Endothelial cell of umbilical vein (primary cell): ENCODE results near the gene SSR2. TPM values are rescaled to one million over a fixed set of nuclear protein-coding genes. Genes with fewer than 3 reads are reported as not detected.

Experiments
- BruUV-seq: library from RNA; stranded (reverse); fragments of 400-500 nt; replicated peaks from 2 replicates; lab custom pipeline; 2021; lab: Mats Ljungman, UMichigan
- CTCF ChIA-PET: fragments of 300-600, 350-600 bp; sonication (Branson Sonifier 250); formaldehyde crosslinking; loops from one replicate; lab custom pipeline; 2021; ENCODE audit warnings: antibody characterized with exemption, inconsistent platforms; lab: Charles Lee
- POLR2A ChIA-PET: fragments of 300-600, 350-600 bp; sonication (Branson Sonifier 250); formaldehyde crosslinking; loops from one replicate; lab custom pipeline; 2021; ENCODE audit warnings: antibody characterized with exemption, inconsistent platforms; lab: Charles Lee
- DNase-seq: peaks from one replicate; pipeline ENCODE4 v3.0.0-alpha.2; 2011; ENCODE audit warnings: low read depth, low spot score
- FAIRE-seq: peaks from 2 replicates; lab custom pipeline; 2011; peaks lifted over from hg19 to GRCh38; lab: Jason Lieb, UNC
- H2AFZ ChIP-seq: 2 replicates; pipeline ENCODE4 v1.6.0; 2012; ENCODE audit warnings: low read depth, low read length, control low read depth, inconsistent platforms
- H3K27ac ChIP-seq: 2 replicates; pipeline ENCODE4 v1.5.1; 2011; ENCODE audit warnings: low read depth, mild to moderate bottlenecking, control low read depth, low read length, moderate library complexity; ENCODE audit not compliant: insufficient read depth
- H3K27me3 ChIP-seq, 2 experiments: 2 replicates each; pipeline versions ENCODE4 v1.6.0 to v1.6.1; 2011; ENCODE audit warnings: low read length in 2 of 2, mixed read lengths in 1 of 2; ENCODE audit not compliant: control insufficient read depth in 2 of 2, insufficient read depth in 2 of 2
- H3K36me3 ChIP-seq, 2 experiments: 2 replicates in 1 of 2; 3 replicates in 1 of 2; pipeline ENCODE4 v1.5.1; 2011; ENCODE audit warnings: low read length in 2 of 2, mild to moderate bottlenecking in 1 of 2, moderate library complexity in 1 of 2; ENCODE audit not compliant: control insufficient read depth in 2 of 2, insufficient read depth in 2 of 2; ENCODE audit errors: extremely low read depth in 1 of 2
- H3K4me1 ChIP-seq: 3 replicates; pipeline ENCODE4 v1.5.1; 2011; ENCODE audit warnings: mild to moderate bottlenecking, low read length; ENCODE audit not compliant: control insufficient read depth, insufficient read depth; ENCODE audit errors: extremely low read depth
- H3K4me2 ChIP-seq: 2 replicates; pipeline ENCODE4 v1.6.1; 2011; ENCODE audit warnings: low read length, control low read depth, mixed read lengths; ENCODE audit not compliant: insufficient read depth
- H3K4me3 ChIP-seq, 3 experiments: fragments of 200-600 bp in 1 of 3; sonication (generic), shearing (Covaris generic) in 1 of 3; replicated peaks in 1 of 3; 2 replicates each; pipeline ENCODE4 v1.5.1; 2011 to 2016; ENCODE audit warnings: control low read depth in 3 of 3, low read length in 3 of 3, mild to moderate bottlenecking in 2 of 3, inconsistent platforms in 1 of 3, low read depth in 1 of 3, moderate library complexity in 1 of 3; ENCODE audit not compliant: insufficient read depth in 1 of 3
- H3K79me2 ChIP-seq: 2 replicates; pipeline ENCODE4 v1.6.0; 2012; ENCODE audit warnings: low read length, inconsistent platforms; ENCODE audit not compliant: control insufficient read depth, insufficient read depth
- H3K9ac ChIP-seq: replicated peaks from 2 replicates; pipeline ENCODE3; 2011; ENCODE audit warnings: low read length, control low read depth; ENCODE audit not compliant: insufficient read depth; ENCODE audit errors: extremely low read depth
- H3K9me1 ChIP-seq: replicated peaks from 3 replicates; pipeline ENCODE4 v1.6.0; 2011; ENCODE audit warnings: mild to moderate bottlenecking, low read length; ENCODE audit not compliant: control insufficient read depth, insufficient read depth; ENCODE audit errors: extremely low read depth
- H3K9me3 ChIP-seq: replicated peaks from 2 replicates; pipeline ENCODE4 v1.5.1; 2012; ENCODE audit warnings: low read length, inconsistent platforms; ENCODE audit not compliant: control insufficient read depth, insufficient read depth
- H4K20me1 ChIP-seq: replicated peaks from 2 replicates; pipeline ENCODE3; 2011; ENCODE audit warnings: mild to moderate bottlenecking, low read length; ENCODE audit not compliant: control insufficient read depth, insufficient read depth; ENCODE audit errors: extremely low read depth
- JUN ChIP-seq: IDR thresholded peaks from 2 replicates; pipeline ENCODE4 v1.6.1; 2011; ENCODE audit warnings: borderline replicate concordance, low read depth; ENCODE audit not compliant: insufficient read length, insufficient read depth
- MAX ChIP-seq: IDR thresholded peaks from 2 replicates; pipeline ENCODE4 v1.6.1; 2011; ENCODE audit not compliant: insufficient read depth, insufficient read length
- POLR2A ChIP-seq: IDR thresholded peaks from 2 replicates; pipeline ENCODE4 v1.6.1; 2012; ENCODE audit warnings: low read depth, mild to moderate bottlenecking, control low read depth, low read length
- dilution Hi-C: fragments of 300-500 bp; cut with MboI; formaldehyde crosslinking; loops from one replicate; pipeline ENCODE4 v1.15.0; 2019; ENCODE audit warnings: low sequenced_read_pairs; ENCODE audit not compliant: extremely low pct_ligation_motif_present
- intact Hi-C: fragments of 100-400 bp; cut with micrococcal nuclease; formaldehyde crosslinking; loops from one replicate; pipeline ENCODE4 v1.10.0; 2022
- polyA plus RNA-seq, 4 experiments: library from polyadenylated mRNA; depleted of rRNA in 3 of 4; stranded (reverse) in 3 of 4; unstranded in 1 of 4; fragments of >200 nt; gene quantifications; 2 replicates each; pipeline versions ENCODE4 v1.2.1 to v1.2.3, GENCODE V29; 2011 to 2012; ENCODE audit warnings: missing spikeins in 1 of 4
- total RNA-seq: library from RNA; stranded (reverse); gene quantifications from 2 replicates; pipeline ENCODE4 v1.2.3, GENCODE V29; 2021

SSR2 gene
- total and polyA plus RNA-seq, 2 donors (not counting 3 experiments of a cell fraction or from before 2014, with no cell fraction given): 362 to 1,787 TPM

DNA sequence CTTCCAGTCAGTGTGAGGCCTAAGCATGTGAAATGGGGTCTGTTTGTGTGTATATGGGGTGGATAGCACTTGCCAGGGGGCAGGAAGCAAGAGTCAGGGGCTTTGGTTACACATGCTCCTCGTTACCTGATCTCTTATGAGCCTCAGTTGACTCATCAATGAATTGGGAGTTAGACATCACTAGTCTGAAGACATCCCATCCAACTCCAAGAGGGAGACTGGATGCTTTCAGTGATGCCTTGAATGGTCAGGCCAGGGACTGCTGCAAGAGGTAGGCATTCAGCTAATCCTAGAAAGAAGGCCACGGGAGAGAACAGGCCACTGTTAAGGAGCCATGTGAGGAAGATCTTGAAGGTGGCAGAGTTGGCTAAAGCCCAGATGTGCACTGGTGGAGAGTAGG, 46.5 kb upstream of the SSR2 start:
- ChIA-PET POLR2A (no interaction called here), CTCF (interaction anchor here (0.8 to 4.1 kb wide), 11 partner anchors 9 to 219 kb away, joined by 3 to 92 read pairs (median 9); partner anchors contain the start of gene ARHGEF2)
- peaks cover 0 to under 1% of the 10 kb centered on the region in 2 experiments for H3K36me3 ChIP-seq
- DNase-seq: no peak
- dilution Hi-C loops: no loop called here
- intact Hi-C loops: no loop called here
- H3K79me2 ChIP-seq: no peaks in the 10 kb centered on the region
- no peak for FAIRE-seq
- H3K4me1 ChIP-seq: peaks cover 6% of the 10 kb centered on the region
- no peak overlapping the region for H3K4me3 ChIP-seq
- no peak overlapping the region for H3K27ac ChIP-seq
- H4K20me1 ChIP-seq: no peaks in the 10 kb centered on the region
- H2AFZ ChIP-seq: no peak overlapping the region
- no peak overlapping the region for H3K4me2 ChIP-seq
- BruUV-seq: no TSS peak
- no peaks in the 10 kb centered on the region for H3K27me3 ChIP-seq
- no peak overlapping the region for H3K9ac ChIP-seq
- H3K9me3 ChIP-seq: no peaks in the 10 kb centered on the region
- H3K9me1 ChIP-seq: no peaks in the 10 kb centered on the region
- no peak for TF ChIP-seq MAX

GRCh38 chr1:156065871-156066270, 45.1 kb upstream of the SSR2 start:
- H2AFZ ChIP-seq: no peak overlapping the region
- no peak overlapping the region for H3K9ac ChIP-seq
- intact Hi-C loops: loop anchor here (1.0 kb wide), 3 partner anchors 40 to 128 kb away; no protein-coding TSS in a partner anchor
- H3K36me3 ChIP-seq: no peaks in the 10 kb centered on the region
- H4K20me1 ChIP-seq: no peaks in the 10 kb centered on the region
- POLR2A ChIA-PET: no interaction called here
- no peaks in the 10 kb centered on the region for H3K9me1 ChIP-seq
- H3K27me3 ChIP-seq: no peaks in the 10 kb centered on the region
- H3K27ac ChIP-seq: no peak overlapping the region
- no peak for FAIRE-seq
- dilution Hi-C loops: no loop called here
- CTCF ChIA-PET: interaction anchor here (0.6 to 4.1 kb wide), 30 partner anchors 8 to 159 kb away, joined by 3 to 92 read pairs (median 9); partner anchors contain the start of genes ARHGEF2, KHDC4, RXFP4 and SSR2
- no peak overlapping the region for H3K4me2 ChIP-seq
- H3K4me3 ChIP-seq: no peak overlapping the region
- H3K79me2 ChIP-seq: no peaks in the 10 kb centered on the region
- H3K9me3 ChIP-seq: no peaks in the 10 kb centered on the region
- TF ChIP-seq POLR2A (no peak), JUN (no peak)
- H3K4me1 ChIP-seq: peaks cover 6% of the 10 kb centered on the region
- DNase-seq: no peak
- no TSS peak for BruUV-seq
